HepG2 (cell line): Measurements from ENCODE around the gene DUSP23. TPM values are rescaled to one million over a fixed set of nuclear protein-coding genes. Genes with fewer than 3 reads are reported as not detected.
A peak's percentile ranks its signal among the peaks of the same experiment; 100 is the strongest.

Source experiments
- ATAC-seq: fragments of 200-7000 bp; cut with Tn5 transposase; 3 replicates; pipeline ENCODE4 v1.9.1; 2020; ENCODE audit warnings: mild to moderate bottlenecking, moderate library complexity
- BruUV-seq: library from RNA; stranded (reverse); fragments of 400-500 nt; replicated peaks from 2 replicates; lab custom pipeline; 2021; lab: Mats Ljungman, UMichigan
- CTCF ChIA-PET: fragments of 300-600 bp; formaldehyde crosslinking; extraction: SDS; loops from one replicate; lab custom pipeline; 2021; ENCODE audit warnings: low total read pairs, inconsistent platforms, low intra/inter-chr PET ratio; lab: Yijun Ruan, JAX
- POLR2A ChIA-PET: fragments of 350-600 bp; sonication (Branson Sonifier 250); formaldehyde crosslinking; loops from one replicate; lab custom pipeline; 2020; ENCODE audit warnings: antibody characterized with exemption, inconsistent platforms; lab: Yijun Ruan, JAX
- DNase-seq: peaks from one replicate; pipeline ENCODE4 v3.0.0-alpha.2; 2015; ENCODE audit warnings: low spot score
- FAIRE-seq: peaks from 3 replicates; lab custom pipeline; 2011; peaks lifted over from hg19 to GRCh38; lab: Jason Lieb, UNC
- H2AFZ ChIP-seq: one replicate; pipeline ENCODE4 v1.6.1; 2011; ENCODE audit warnings: low read length, inconsistent platforms
- H3K27ac ChIP-seq: fragments of 300-600 bp; 3 replicates; pipeline ENCODE4 v1.8.0; 2011; ENCODE audit warnings: mixed run types, mild to moderate bottlenecking, mixed read lengths, low read length, inconsistent platforms; ENCODE audit not compliant: insufficient read depth; ENCODE audit errors: extremely low read length
- H3K27me3 ChIP-seq, 2 experiments: fragments of 200-600 bp in 1 of 2; 2 replicates in 1 of 2; 3 replicates in 1 of 2; pipeline versions ENCODE4 v1.6.0 to v1.8.0; 2011; ENCODE audit warnings: low read length in 2 of 2, mild to moderate bottlenecking in 2 of 2, moderate library complexity in 2 of 2, inconsistent platforms in 1 of 2; ENCODE audit not compliant: insufficient read depth in 2 of 2, control insufficient read depth in 1 of 2
- H3K36me3 ChIP-seq, 2 experiments: fragments of 200-600 bp in 1 of 2; replicated peaks in 1 of 2; 2 replicates in 1 of 2; 3 replicates in 1 of 2; pipeline versions ENCODE4 v1.5.1 to v1.8.0; 2011; ENCODE audit warnings: low read length in 2 of 2, inconsistent platforms in 1 of 2; ENCODE audit not compliant: insufficient read depth in 2 of 2, control insufficient read depth in 1 of 2
- H3K4me1 ChIP-seq: 2 replicates; pipeline ENCODE4 v1.5.1; 2012; ENCODE audit warnings: low read length, inconsistent platforms; ENCODE audit not compliant: insufficient read depth
- H3K4me2 ChIP-seq: 2 replicates; pipeline ENCODE4 v1.6.0; 2011; ENCODE audit warnings: low read depth, low read length, inconsistent platforms
- H3K4me3 ChIP-seq, 3 experiments: fragments of 200-600 bp in 1 of 3; sonication (generic), shearing (Covaris generic) in 1 of 3; replicated peaks in 1 of 3; 2 replicates each; pipeline ENCODE4 v1.5.1; 2011 to 2016; ENCODE audit warnings: low read length in 3 of 3, inconsistent platforms in 2 of 3, low read depth in 2 of 3, mild to moderate bottlenecking in 2 of 3, control low read depth in 1 of 3, mixed read lengths in 1 of 3; ENCODE audit not compliant: insufficient read depth in 1 of 3
- H3K79me2 ChIP-seq: one replicate; pipeline ENCODE4 v1.6.1; 2011; ENCODE audit warnings: low read length, inconsistent platforms; ENCODE audit not compliant: insufficient read depth
- H3K9ac ChIP-seq: 2 replicates; pipeline ENCODE4 v1.6.0; 2011; ENCODE audit warnings: mild to moderate bottlenecking, low read depth, low read length, inconsistent platforms; ENCODE audit not compliant: insufficient read depth
- H3K9me3 ChIP-seq: 2 replicates; pipeline ENCODE4 v1.5.1; 2012; ENCODE audit warnings: mild to moderate bottlenecking, low read length
- H4K20me1 ChIP-seq: 2 replicates; pipeline ENCODE4 v1.6.0; 2011; ENCODE audit warnings: inconsistent platforms, mild to moderate bottlenecking, low read length, moderate library complexity; ENCODE audit not compliant: insufficient read depth
- HDAC6 ChIP-seq: fragments of 200-600 bp; sonication (generic); IDR thresholded peaks from 2 replicates; pipeline ENCODE4 v1.7.0; 2017; ENCODE audit warnings: mild to moderate bottlenecking, antibody characterized with exemption, low read length, low read depth
- HNRNPH1 ChIP-seq: fragments of 200-400 bp; formaldehyde crosslinking; optimal IDR thresholded peaks from 2 replicates; pipeline ENCODE3; 2017; ENCODE audit warnings: mild to moderate bottlenecking, low read depth, low read length
- NFATC3 ChIP-seq: sonication (generic); formaldehyde crosslinking; IDR thresholded peaks from 2 replicates; pipeline ENCODE4 v1.5.1; 2020; ENCODE audit warnings: mild to moderate bottlenecking, missing genetic modification reagents
- SOX13 ChIP-seq, 3 experiments: fragments of 450-650 bp in 1 of 3; sonication (generic) in 1 of 3; formaldehyde crosslinking in 1 of 3; IDR thresholded peaks in 2 of 3; conservative IDR thresholded peaks in 1 of 3; 2 replicates each; pipeline versions ENCODE4 v1.5.0 to v1.6.1; 2016 to 2020; ENCODE audit warnings: antibody characterized with exemption in 1 of 3, mild to moderate bottlenecking in 1 of 3, missing compliant biosample characterization in 1 of 3, missing genetic modification reagents in 1 of 3, moderate library complexity in 1 of 3
- SRF ChIP-seq: IDR thresholded peaks from 2 replicates; pipeline ENCODE4 v1.6.1; 2011; ENCODE audit warnings: mild to moderate bottlenecking, low read depth, low read length, moderate library complexity
- TEAD3 ChIP-seq: optimal IDR thresholded peaks from 2 replicates; pipeline ENCODE3; 2016; ENCODE audit warnings: borderline replicate concordance
- TRIM24 ChIP-seq: sonication (generic); formaldehyde crosslinking; IDR thresholded peaks from 2 replicates; pipeline ENCODE4 v1.8.0; 2022; ENCODE audit warnings: mild to moderate bottlenecking, missing genetic modification reagents
- ZFP82 ChIP-seq: sonication (generic); formaldehyde crosslinking; IDR thresholded peaks from 2 replicates; pipeline ENCODE4 v1.5.1; 2020; ENCODE audit warnings: mild to moderate bottlenecking, missing genetic modification reagents, borderline replicate concordance
- ZNF746 ChIP-seq: sonication (generic); formaldehyde crosslinking; IDR thresholded peaks from 2 replicates; pipeline ENCODE4 v1.8.0; 2022; ENCODE audit warnings: mild to moderate bottlenecking, missing genetic modification reagents
- WGBS: methylation state at CpG from one replicate; pipeline ENCODE4 v1.1.6; 2017; ENCODE audit warnings: low lambda C conversion rate; 5-methylcytosine and 5-hydroxymethylcytosine counted together
- in situ Hi-C: cut with HindIII; loops from 2 replicates; pipeline ENCODE4 v1.10.0; 2017; ENCODE audit warnings: low pct_unique_long_range_greater_than_20kb; ENCODE audit not compliant: extremely low pct_ligation_motif_present
- intact Hi-C: fragments of 100-400 bp; cut with micrococcal nuclease; formaldehyde crosslinking; loops from one replicate; pipeline ENCODE4 v1.10.0; 2022; ENCODE audit not compliant: unreplicated experiment
- polyA plus RNA-seq, 8 experiments: library from polyadenylated mRNA; depleted of rRNA in 3 of 8; stranded (reverse) in 7 of 8; unstranded in 1 of 8; fragments of >200 nt; fragmentation: Illumina TruSeq in 4 of 8; extraction: Trizol in 4 of 8; gene quantifications; 2 replicates each; pipeline versions ENCODE4 v1.2.1 to v1.2.3, GENCODE V29; 2011 to 2016; ENCODE audit warnings: low read depth in 4 of 8, missing spikeins in 1 of 8, mixed read lengths in 1 of 8; ENCODE audit not compliant: insufficient read depth in 1 of 8
- total RNA-seq, 5 experiments: library from RNA; depleted of rRNA; stranded (reverse); fragments of >200 nt; fragmentation: Illumina TruSeq; extraction: Trizol; gene quantifications; 2 replicates each; pipeline ENCODE4 v1.2.3, GENCODE V29; 2016; ENCODE audit warnings: low read depth in 1 of 5
- TF ChIP-seq, protein P1 (sequence below): fragments of 450-650 bp; IDR thresholded peaks from 2 replicates; pipeline ENCODE4 v1.6.1; 2016
- TF ChIP-seq, protein P2 (sequence below): sonication (generic); formaldehyde crosslinking; IDR thresholded peaks from 2 replicates; pipeline ENCODE4 v1.4.0; 2020; ENCODE audit warnings: missing genetic modification reagents
- TF ChIP-seq, protein P3 (sequence below): sonication (generic); formaldehyde crosslinking; IDR thresholded peaks from 2 replicates; pipeline ENCODE4 v1.4.0; 2020; ENCODE audit warnings: missing genetic modification reagents

The DUSP23 gene
- total and polyA plus RNA-seq, 2 of the 13 experiments (the other 11 are each of a cell fraction or from before 2014, with no cell fraction given), result not detected

GRCh38 chr1:159826441-159827101 lies 45.8 kb downstream of the DUSP23 start, which contains the start of gene SLAMF8:
Gene SLAMF8, plus strand, starts transcription at chr1:159826873. Its CDS starts 26 bp downstream, at chr1:159826899.
- DNase-seq (no peak), ATAC-seq (no peak), FAIRE-seq (no peak)
- no peak within 1 kb of the TSS for H3K4me3 ChIP-seq
- H3K9me3 ChIP-seq, result no peaks in the 10 kb centered on the region
- no peak within 1 kb of the TSS for H3K9ac ChIP-seq
- intact Hi-C loops, result no loop called here
- peaks cover 12% of the 10 kb centered on the region for H3K4me1 ChIP-seq
- H4K20me1 ChIP-seq, result no peaks in the 10 kb centered on the region
- no peaks in the 10 kb centered on the region for H3K36me3 ChIP-seq
- no peak within 1 kb of the TSS for H2AFZ ChIP-seq
- no TSS peak for BruUV-seq
- in situ Hi-C loops, result no loop called here
- H3K27me3 ChIP-seq, result peaks cover 3 to 12% of the 10 kb centered on the region in 2 experiments; a peak in 4 of 5 replicates
- TF ChIP-seq NFATC3 (CRISPR knock-in tag) (no peak), SOX13 (IDR thresholded peaks at IDR 0.05) (no peak), SOX13 (CRISPR knock-in tag; conservative IDR thresholded peaks at IDR 0.05 in 1 of 2, IDR thresholded peaks at IDR 0.05 in 1 of 2) (no peak)
- TF ChIP-seq, protein P1, sequence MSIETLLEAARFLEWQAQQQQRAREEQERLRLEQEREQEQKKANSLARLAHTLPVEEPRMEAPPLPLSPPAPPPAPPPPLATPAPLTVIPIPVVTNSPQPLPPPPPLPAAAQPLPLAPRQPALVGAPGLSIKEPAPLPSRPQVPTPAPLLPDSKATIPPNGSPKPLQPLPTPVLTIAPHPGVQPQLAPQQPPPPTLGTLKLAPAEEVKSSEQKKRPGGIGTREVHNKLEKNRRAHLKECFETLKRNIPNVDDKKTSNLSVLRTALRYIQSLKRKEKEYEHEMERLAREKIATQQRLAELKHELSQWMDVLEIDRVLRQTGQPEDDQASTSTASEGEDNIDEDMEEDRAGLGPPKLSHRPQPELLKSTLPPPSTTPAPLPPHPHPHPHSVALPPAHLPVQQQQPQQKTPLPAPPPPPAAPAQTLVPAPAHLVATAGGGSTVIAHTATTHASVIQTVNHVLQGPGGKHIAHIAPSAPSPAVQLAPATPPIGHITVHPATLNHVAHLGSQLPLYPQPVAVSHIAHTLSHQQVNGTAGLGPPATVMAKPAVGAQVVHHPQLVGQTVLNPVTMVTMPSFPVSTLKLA, result peak; percentile 66
- ChIA-PET CTCF (no interaction called here), POLR2A (no interaction called here)
- no peak within 1 kb of the TSS for H3K27ac ChIP-seq
- WGBS, result 13% methylated on average over 11 of the region's 11 CpGs
- no peak within 1 kb of the TSS for H3K4me2 ChIP-seq
- no peaks in the 10 kb centered on the region for H3K79me2 ChIP-seq

- no peak for ATAC-seq
- H3K27ac ChIP-seq, result no peak overlapping the region
- CTCF ChIA-PET, result no interaction called here
- H3K36me3 ChIP-seq, result no peaks in the 10 kb centered on the region
- WGBS, result 35% methylated on average over 6 of the region's 6 CpGs
- no peak overlapping the region for H2AFZ ChIP-seq
- intact Hi-C loops (no loop called here), in situ Hi-C loops (no loop called here)
- no peak overlapping the region for H3K9ac ChIP-seq
- H3K27me3 ChIP-seq, result peaks cover 3 to 12% of the 10 kb centered on the region in 2 experiments; a peak in 4 of 5 replicates
- H3K4me3 ChIP-seq, result no peak overlapping the region
- H3K9me3 ChIP-seq, result no peaks in the 10 kb centered on the region
- H3K4me1 ChIP-seq, result peaks cover 12% of the 10 kb centered on the region
- no peak overlapping the region for H3K4me2 ChIP-seq
- no peaks in the 10 kb centered on the region for H3K79me2 ChIP-seq
- no TSS peak for BruUV-seq
- no peak for DNase-seq
- H4K20me1 ChIP-seq, result no peaks in the 10 kb centered on the region
- FAIRE-seq, result no peak
- POLR2A ChIA-PET, result no interaction called here
- TF ChIP-seq, protein P2, sequence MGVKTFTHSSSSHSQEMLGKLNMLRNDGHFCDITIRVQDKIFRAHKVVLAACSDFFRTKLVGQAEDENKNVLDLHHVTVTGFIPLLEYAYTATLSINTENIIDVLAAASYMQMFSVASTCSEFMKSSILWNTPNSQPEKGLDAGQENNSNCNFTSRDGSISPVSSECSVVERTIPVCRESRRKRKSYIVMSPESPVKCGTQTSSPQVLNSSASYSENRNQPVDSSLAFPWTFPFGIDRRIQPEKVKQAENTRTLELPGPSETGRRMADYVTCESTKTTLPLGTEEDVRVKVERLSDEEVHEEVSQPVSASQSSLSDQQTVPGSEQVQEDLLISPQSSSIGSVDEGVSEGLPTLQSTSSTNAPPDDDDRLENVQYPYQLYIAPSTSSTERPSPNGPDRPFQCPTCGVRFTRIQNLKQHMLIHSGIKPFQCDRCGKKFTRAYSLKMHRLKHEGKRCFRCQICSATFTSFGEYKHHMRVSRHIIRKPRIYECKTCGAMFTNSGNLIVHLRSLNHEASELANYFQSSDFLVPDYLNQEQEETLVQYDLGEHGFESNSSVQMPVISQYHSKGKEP (CRISPR knock-in tag), result no peak
- TF ChIP-seq TRIM24 (CRISPR knock-in tag) (no peak), HDAC6 (no peak), SRF (no peak), HNRNPH1 (no peak), ZFP82 (no peak), TEAD3 (CRISPR knock-in tag) (no peak), ZNF746 (CRISPR knock-in tag) (no peak)
- TF ChIP-seq, protein P3, sequence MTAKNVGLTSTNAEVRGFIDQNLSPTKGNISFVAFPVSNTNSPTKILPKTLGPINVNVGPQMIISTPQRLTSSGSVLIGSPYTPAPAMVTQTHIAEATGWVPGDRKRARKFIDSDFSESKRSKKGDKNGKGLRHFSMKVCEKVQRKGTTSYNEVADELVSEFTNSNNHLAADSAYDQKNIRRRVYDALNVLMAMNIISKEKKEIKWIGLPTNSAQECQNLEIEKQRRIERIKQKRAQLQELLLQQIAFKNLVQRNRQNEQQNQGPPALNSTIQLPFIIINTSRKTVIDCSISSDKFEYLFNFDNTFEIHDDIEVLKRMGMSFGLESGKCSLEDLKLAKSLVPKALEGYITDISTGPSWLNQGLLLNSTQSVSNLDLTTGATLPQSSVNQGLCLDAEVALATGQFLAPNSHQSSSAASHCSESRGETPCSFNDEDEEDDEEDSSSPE, result no peak
These were observed 46.3 kb downstream of the DUSP23 start for GRCh38 chr1:159827102-159827490.
